HepG2 (cell line): ENCODE data around the gene PARK7. TPM values are rescaled to one million over a fixed set of nuclear protein-coding genes. Genes with fewer than 3 reads are reported as not detected.
A peak's percentile ranks its signal among the peaks of the same experiment; 100 is the strongest.

ENCODE experiments used
- CAMTA2 ChIP-seq: sonication (generic); formaldehyde crosslinking; IDR thresholded peaks from 2 replicates; pipeline ENCODE4 v1.4.0; 2020; ENCODE audit warnings: mild to moderate bottlenecking, missing genetic modification reagents, borderline replicate concordance
- CBX1 ChIP-seq: IDR thresholded peaks from one replicate; pipeline ENCODE4 v1.6.1; 2016; ENCODE audit warnings: antibody characterized with exemption, low read depth
- MAZ ChIP-seq, 2 experiments: sonication (generic) in 1 of 2; formaldehyde crosslinking in 1 of 2; IDR thresholded peaks; 2 replicates each; pipeline versions ENCODE4 v1.5.0 to v1.6.1; 2012 to 2020; ENCODE audit warnings: low read depth in 2 of 2, mild to moderate bottlenecking in 2 of 2, borderline replicate concordance in 1 of 2, improper control_type of control experiment in 1 of 2, low read length in 1 of 2, missing genetic modification reagents in 1 of 2, moderate library complexity in 1 of 2
- POLR2AphosphoS2 ChIP-seq: IDR thresholded peaks from 2 replicates; pipeline ENCODE4 v1.6.1; 2011; ENCODE audit warnings: low read depth, low read length, improper control_type of control experiment
- SP2 ChIP-seq: sonication (generic); formaldehyde crosslinking; IDR thresholded peaks from 2 replicates; pipeline ENCODE4 v1.5.1; 2020; ENCODE audit warnings: mild to moderate bottlenecking, missing genetic modification reagents
- TCF12 ChIP-seq, 2 experiments: fragments of 450-650 bp in 1 of 2; sonication (generic) in 1 of 2; formaldehyde crosslinking in 1 of 2; IDR thresholded peaks; 2 replicates each; pipeline versions ENCODE4 v1.6.1 to v1.8.0; 2017 to 2022; ENCODE audit warnings: antibody characterized with exemption in 1 of 2, mild to moderate bottlenecking in 1 of 2, missing genetic modification reagents in 1 of 2, moderate library complexity in 1 of 2
- ZNF232 ChIP-seq: sonication (generic); formaldehyde crosslinking; IDR thresholded peaks from 2 replicates; pipeline ENCODE4 v1.4.0; 2020; ENCODE audit warnings: missing genetic modification reagents, borderline replicate concordance
- ZNF234 ChIP-seq: sonication (generic); formaldehyde crosslinking; conservative IDR thresholded peaks from 2 replicates; pipeline ENCODE4 v1.5.1; 2020; ENCODE audit warnings: mild to moderate bottlenecking, missing genetic modification reagents
- polyA plus RNA-seq, 8 experiments: library from polyadenylated mRNA; depleted of rRNA in 3 of 8; stranded (reverse) in 7 of 8; unstranded in 1 of 8; fragments of >200 nt; fragmentation: Illumina TruSeq in 4 of 8; extraction: Trizol in 4 of 8; gene quantifications; 2 replicates each; pipeline versions ENCODE4 v1.2.1 to v1.2.3, GENCODE V29; 2011 to 2016; ENCODE audit warnings: low read depth in 4 of 8, missing spikeins in 1 of 8, mixed read lengths in 1 of 8; ENCODE audit not compliant: insufficient read depth in 1 of 8
- total RNA-seq, 5 experiments: library from RNA; depleted of rRNA; stranded (reverse); fragments of >200 nt; fragmentation: Illumina TruSeq; extraction: Trizol; gene quantifications; 2 replicates each; pipeline ENCODE4 v1.2.3, GENCODE V29; 2016; ENCODE audit warnings: low read depth in 1 of 5
- TF ChIP-seq, protein P1 (sequence below): sonication (generic); formaldehyde crosslinking; conservative IDR thresholded peaks from 2 replicates; pipeline ENCODE4 v1.4.0; 2020; ENCODE audit warnings: missing genetic modification reagents
- TF ChIP-seq, protein P2 (sequence below), 2 experiments: fragments of 450-650 bp in 1 of 2; sonication (generic) in 1 of 2; formaldehyde crosslinking in 1 of 2; IDR thresholded peaks; 2 replicates each; pipeline versions ENCODE4 v1.6.1 to v1.8.0; 2016 to 2022; ENCODE audit warnings: antibody characterized with exemption in 1 of 2, mild to moderate bottlenecking in 1 of 2, missing genetic modification reagents in 1 of 2
- TF ChIP-seq, protein P3 (sequence below): sonication (generic); formaldehyde crosslinking; IDR thresholded peaks from 2 replicates; pipeline ENCODE4 v1.4.0; 2020; ENCODE audit warnings: missing genetic modification reagents

PARK7 gene
- total and polyA plus RNA-seq, 2 of the 13 experiments (the other 11 are each of a cell fraction or from before 2014, with no cell fraction given) = 212 to 296 TPM

DNA sequence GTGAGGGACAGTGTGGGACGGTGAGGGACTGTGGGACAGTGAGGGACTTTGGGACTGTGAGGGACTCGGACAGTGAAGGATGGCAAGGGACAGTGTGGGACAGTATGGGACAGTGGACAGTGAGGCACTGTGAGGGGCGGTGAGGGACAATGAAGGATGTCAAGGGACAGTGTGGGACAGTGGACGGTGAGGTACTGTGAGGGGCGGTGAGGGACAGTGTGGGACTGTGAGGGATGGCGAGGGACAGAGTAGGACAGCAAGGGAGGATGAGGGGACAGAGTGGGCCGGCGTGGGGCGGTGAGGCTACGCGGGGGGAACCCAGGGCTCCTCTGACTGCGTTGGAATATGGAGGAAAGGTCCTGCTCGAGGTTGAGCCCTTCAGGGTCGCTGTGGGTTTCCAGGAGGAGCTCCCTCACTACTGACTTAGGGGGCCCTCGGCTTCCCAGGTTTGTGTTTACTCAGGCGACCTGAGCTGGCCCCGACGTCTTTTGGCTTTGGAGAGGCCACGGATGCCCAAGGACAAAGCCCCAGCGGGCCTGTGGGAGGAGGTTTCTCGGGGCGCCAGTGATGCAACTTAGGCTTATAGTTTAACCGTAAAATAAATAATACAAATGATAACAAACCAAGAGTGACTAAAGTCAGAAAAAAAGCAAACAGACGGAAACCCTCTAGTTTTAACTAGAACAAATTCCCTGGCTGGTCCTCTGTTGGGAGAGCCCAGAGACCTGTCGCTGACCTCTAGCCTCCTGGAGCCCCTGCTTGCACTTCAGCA is 65.7 kb downstream of the PARK7 start (continued):
- TF ChIP-seq MAZ (IDR thresholded peaks at IDR 0.05; ENCODE audit: borderline replicate concordance, low read depth, low read length) = peak; percentile 70; the same call in 1 of the 2 replicates
- TF ChIP-seq MAZ (CRISPR knock-in tag; IDR thresholded peaks at IDR 0.05; ENCODE audit: low read depth) = peak; percentile 72; the same call in 1 of the 2 replicates
- TF ChIP-seq SP2 (CRISPR knock-in tag) = peak; percentile 49; the same call in 1 of the 2 replicates
- 0 out of 2 replicates have a peak, but pooled peaks have one; percentile 56 for TF ChIP-seq POLR2AphosphoS2
- TF ChIP-seq, protein P1, sequence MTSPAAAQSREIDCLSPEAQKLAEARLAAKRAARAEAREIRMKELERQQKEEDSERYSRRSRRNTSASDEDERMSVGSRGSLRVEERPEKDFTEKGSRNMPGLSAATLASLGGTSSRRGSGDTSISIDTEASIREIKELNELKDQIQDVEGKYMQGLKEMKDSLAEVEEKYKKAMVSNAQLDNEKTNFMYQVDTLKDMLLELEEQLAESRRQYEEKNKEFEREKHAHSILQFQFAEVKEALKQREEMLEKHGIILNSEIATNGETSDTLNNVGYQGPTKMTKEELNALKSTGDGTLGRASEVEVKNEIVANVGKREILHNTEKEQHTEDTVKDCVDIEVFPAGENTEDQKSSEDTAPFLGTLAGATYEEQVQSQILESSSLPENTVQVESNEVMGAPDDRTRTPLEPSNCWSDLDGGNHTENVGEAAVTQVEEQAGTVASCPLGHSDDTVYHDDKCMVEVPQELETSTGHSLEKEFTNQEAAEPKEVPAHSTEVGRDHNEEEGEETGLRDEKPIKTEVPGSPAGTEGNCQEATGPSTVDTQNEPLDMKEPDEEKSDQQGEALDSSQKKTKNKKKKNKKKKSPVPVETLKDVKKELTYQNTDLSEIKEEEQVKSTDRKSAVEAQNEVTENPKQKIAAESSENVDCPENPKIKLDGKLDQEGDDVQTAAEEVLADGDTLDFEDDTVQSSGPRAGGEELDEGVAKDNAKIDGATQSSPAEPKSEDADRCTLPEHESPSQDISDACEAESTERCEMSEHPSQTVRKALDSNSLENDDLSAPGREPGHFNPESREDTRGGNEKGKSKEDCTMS = no peak
- TF ChIP-seq ZNF232 (CRISPR knock-in tag) = peak; percentile 38
- TF ChIP-seq CBX1 = no peak
- TF ChIP-seq ZNF234 (CRISPR knock-in tag) = no peak
- TF ChIP-seq, protein P2, sequence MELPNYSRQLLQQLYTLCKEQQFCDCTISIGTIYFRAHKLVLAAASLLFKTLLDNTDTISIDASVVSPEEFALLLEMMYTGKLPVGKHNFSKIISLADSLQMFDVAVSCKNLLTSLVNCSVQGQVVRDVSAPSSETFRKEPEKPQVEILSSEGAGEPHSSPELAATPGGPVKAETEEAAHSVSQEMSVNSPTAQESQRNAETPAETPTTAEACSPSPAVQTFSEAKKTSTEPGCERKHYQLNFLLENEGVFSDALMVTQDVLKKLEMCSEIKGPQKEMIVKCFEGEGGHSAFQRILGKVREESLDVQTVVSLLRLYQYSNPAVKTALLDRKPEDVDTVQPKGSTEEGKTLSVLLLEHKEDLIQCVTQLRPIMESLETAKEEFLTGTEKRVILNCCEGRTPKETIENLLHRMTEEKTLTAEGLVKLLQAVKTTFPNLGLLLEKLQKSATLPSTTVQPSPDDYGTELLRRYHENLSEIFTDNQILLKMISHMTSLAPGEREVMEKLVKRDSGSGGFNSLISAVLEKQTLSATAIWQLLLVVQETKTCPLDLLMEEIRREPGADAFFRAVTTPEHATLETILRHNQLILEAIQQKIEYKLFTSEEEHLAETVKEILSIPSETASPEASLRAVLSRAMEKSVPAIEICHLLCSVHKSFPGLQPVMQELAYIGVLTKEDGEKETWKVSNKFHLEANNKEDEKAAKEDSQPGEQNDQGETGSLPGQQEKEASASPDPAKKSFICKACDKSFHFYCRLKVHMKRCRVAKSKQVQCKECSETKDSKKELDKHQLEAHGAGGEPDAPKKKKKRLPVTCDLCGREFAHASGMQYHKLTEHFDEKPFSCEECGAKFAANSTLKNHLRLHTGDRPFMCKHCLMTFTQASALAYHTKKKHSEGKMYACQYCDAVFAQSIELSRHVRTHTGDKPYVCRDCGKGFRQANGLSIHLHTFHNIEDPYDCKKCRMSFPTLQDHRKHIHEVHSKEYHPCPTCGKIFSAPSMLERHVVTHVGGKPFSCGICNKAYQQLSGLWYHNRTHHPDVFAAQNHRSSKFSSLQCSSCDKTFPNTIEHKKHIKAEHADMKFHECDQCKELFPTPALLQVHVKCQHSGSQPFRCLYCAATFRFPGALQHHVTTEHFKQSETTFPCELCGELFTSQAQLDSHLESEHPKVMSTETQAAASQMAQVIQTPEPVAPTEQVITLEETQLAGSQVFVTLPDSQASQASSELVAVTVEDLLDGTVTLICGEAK (IDR thresholded peaks at IDR 0.05) = no peak
- TF ChIP-seq, protein P2 (CRISPR knock-in tag; IDR thresholded peaks at IDR 0.05) = peak; percentile 64; the same call in 1 of the 2 replicates
- TF ChIP-seq, protein P3, sequence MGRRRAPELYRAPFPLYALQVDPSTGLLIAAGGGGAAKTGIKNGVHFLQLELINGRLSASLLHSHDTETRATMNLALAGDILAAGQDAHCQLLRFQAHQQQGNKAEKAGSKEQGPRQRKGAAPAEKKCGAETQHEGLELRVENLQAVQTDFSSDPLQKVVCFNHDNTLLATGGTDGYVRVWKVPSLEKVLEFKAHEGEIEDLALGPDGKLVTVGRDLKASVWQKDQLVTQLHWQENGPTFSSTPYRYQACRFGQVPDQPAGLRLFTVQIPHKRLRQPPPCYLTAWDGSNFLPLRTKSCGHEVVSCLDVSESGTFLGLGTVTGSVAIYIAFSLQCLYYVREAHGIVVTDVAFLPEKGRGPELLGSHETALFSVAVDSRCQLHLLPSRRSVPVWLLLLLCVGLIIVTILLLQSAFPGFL (CRISPR knock-in tag) = no peak
- no peak for TF ChIP-seq TCF12 (IDR thresholded peaks at IDR 0.05)
- peak; percentile 75; the same call in 1 of the 2 replicates for TF ChIP-seq TCF12 (CRISPR knock-in tag; IDR thresholded peaks at IDR 0.05)
- TF ChIP-seq CAMTA2 (CRISPR knock-in tag) = no peak
